CD4-positive, alpha-beta memory T cell (primary cell): ENCODE data around the gene FHL1. TPM values are rescaled to one million over a fixed set of nuclear protein-coding genes. Genes with fewer than 3 reads are reported as not detected.
A peak's percentile ranks its signal among the peaks of the same experiment; 100 is the strongest.
"Not testable (repeated sequence)": the region's sequence is repeated elsewhere in the genome, so short reads cannot be mapped to it uniquely, and the experiment has no call there.

Experiments used
- CTCF ChIA-PET: fragments of 350-600 bp; sonication (Branson Sonifier 250); formaldehyde crosslinking; loops from one replicate; lab custom pipeline; 2021; ENCODE audit warnings: inconsistent platforms; ENCODE audit not compliant: partially characterized antibody; lab: Charles Lee
- POLR2A ChIA-PET: fragments of 350-600 bp; sonication (Branson Sonifier 250); formaldehyde crosslinking; loops from one replicate; lab custom pipeline; 2021; ENCODE audit not compliant: partially characterized antibody; lab: Charles Lee
- DNase-seq, 5 donors: peaks; one replicate each; pipeline versions ENCODE4 v3.0.0 to v3.0.0-alpha.2; 2020 to 2022; ENCODE audit warnings: mixed read lengths in 1 of 5
- H3K27ac ChIP-seq: one replicate; pipeline ENCODE4 v1.7.0; 2013; ENCODE audit warnings: low read depth, low read length
- H3K27me3 ChIP-seq: 2 replicates; pipeline ENCODE4 v1.7.0; 2013; ENCODE audit warnings: mild to moderate bottlenecking, low read length, moderate library complexity; ENCODE audit not compliant: insufficient read depth
- H3K36me3 ChIP-seq: 2 replicates; pipeline ENCODE4 v1.7.0; 2013; ENCODE audit warnings: mild to moderate bottlenecking, low read length, moderate library complexity; ENCODE audit not compliant: insufficient read depth
- H3K4me1 ChIP-seq: 2 replicates; pipeline ENCODE4 v1.7.0; 2013; ENCODE audit warnings: mild to moderate bottlenecking, low read length, moderate library complexity; ENCODE audit not compliant: insufficient read depth
- H3K4me3 ChIP-seq, 2 donors: one replicate each; pipeline ENCODE4 v1.7.0; 2013; ENCODE audit warnings: low read length in 2 of 2, mild to moderate bottlenecking in 1 of 2
- H3K9me3 ChIP-seq, 2 donors: one replicate each; pipeline ENCODE4 v1.7.0; 2013; ENCODE audit warnings: low read length in 2 of 2, control low read depth in 1 of 2; ENCODE audit not compliant: control insufficient read depth in 1 of 2
- H3K27ac Mint-ChIP-seq, 7 donors: one replicate each; pipeline ENCODE4 v1.8.0; 2020 to 2021; ENCODE audit warnings: mixed read lengths in 7 of 7, mild to moderate bottlenecking in 6 of 7, inconsistent platforms in 3 of 7, moderate library complexity in 3 of 7
- H3K27me3 Mint-ChIP-seq, 2 donors: one replicate each; pipeline ENCODE4 v1.8.0; 2020 to 2021; ENCODE audit warnings: mixed read lengths in 2 of 2
- H3K36me3 Mint-ChIP-seq, 2 donors: one replicate each; pipeline ENCODE4 v1.8.0; 2020 to 2021; ENCODE audit warnings: mixed read lengths in 2 of 2, inconsistent platforms in 1 of 2, mild to moderate bottlenecking in 1 of 2
- H3K4me1 Mint-ChIP-seq, 4 donors: one replicate each; pipeline ENCODE4 v1.8.0; 2020 to 2021; ENCODE audit warnings: mixed read lengths in 4 of 4, mild to moderate bottlenecking in 1 of 4
- H3K4me3 Mint-ChIP-seq, 8 donors: one replicate each; pipeline ENCODE4 v1.8.0; 2020 to 2021; ENCODE audit warnings: mixed read lengths in 8 of 8, mild to moderate bottlenecking in 7 of 8, moderate library complexity in 6 of 8, inconsistent platforms in 3 of 8
- H3K9me3 Mint-ChIP-seq, 8 donors: one replicate each; pipeline ENCODE4 v1.8.0; 2020 to 2021; ENCODE audit warnings: mixed read lengths in 8 of 8, mild to moderate bottlenecking in 5 of 8, inconsistent platforms in 3 of 8, moderate library complexity in 1 of 8
- intact Hi-C: fragments of 100-400 bp; cut with micrococcal nuclease; formaldehyde crosslinking; loops from one replicate; pipeline ENCODE4 v1.15.1; 2023
- polyA plus RNA-seq, 2 donors: library from polyadenylated mRNA; unstranded; fragments of 300-500 nt; fragmentation: Illumina TruSeq; gene quantifications; one replicate each; pipeline ENCODE4 v1.2.3, GENCODE V29; 2021
- total RNA-seq, 2 experiments: library from RNA; stranded (reverse); gene quantifications; one replicate each; pipeline ENCODE4 v1.2.3, GENCODE V29; 2021

FHL1 gene
- total and polyA plus RNA-seq, 4 experiments from 2014 or later, result 32.3 to 58.3 (median 44.1) TPM

GRCh38 chrX:136237849-136238248 lies 90.5 kb downstream of the FHL1 start:
- H3K27me3 ChIP-seq, H3K4me1 ChIP-seq, H3K4me1 Mint-ChIP-seq, H3K4me3 ChIP-seq, H3K9me3 ChIP-seq, H3K27ac ChIP-seq, H3K27me3 Mint-ChIP-seq, H3K9me3 Mint-ChIP-seq, intact Hi-C loops, H3K4me3 Mint-ChIP-seq, DNase-seq, POLR2A ChIA-PET, CTCF ChIA-PET: not testable (repeated sequence)
- peaks cover 20 to 43% of the 10 kb centered on the region in 2 donors for H3K36me3 Mint-ChIP-seq
- H3K36me3 ChIP-seq, result peaks cover 11% of the 10 kb centered on the region
- peak overlapping the region in 1 of 7 donors; percentile 50 for H3K27ac Mint-ChIP-seq

- no peak for DNase-seq
- Histone ChIP-seq H3K27me3 (no peaks in the 10 kb centered on the region), H3K27ac (no peak overlapping the region), H3K36me3 (peaks cover 4% of the 10 kb centered on the region), H3K4me3 (no peak overlapping the region), H3K9me3 (no peaks in the 10 kb centered on the region), H3K4me1 (peaks cover 10% of the 10 kb centered on the region)
- Mint-ChIP-seq H3K4me3 (no peak overlapping the region), H3K9me3 (no peaks in the 10 kb centered on the region), H3K27me3 (no peaks in the 10 kb centered on the region), H3K36me3 (peaks cover 14 to 24% of the 10 kb centered on the region in 2 donors), H3K27ac (peak overlapping the region in 1 of 7 donors; percentile 5), H3K4me1 (peaks cover 0 to 12% (median 4%) of the 10 kb centered on the region in 4 donors)
- ChIA-PET POLR2A (no interaction called here), CTCF (no interaction called here)
- intact Hi-C loops, result no loop called here
Measured at GRCh38 chrX:136246201-136246600, 98.9 kb downstream of the FHL1 start.

- Histone ChIP-seq H3K4me1 (peaks cover 14% of the 10 kb centered on the region), H3K9me3 (no peaks in the 10 kb centered on the region), H3K27ac (peak overlapping the region; percentile 46), H3K36me3 (no peaks in the 10 kb centered on the region), H3K4me3 (peak overlapping the region; percentile 23 to 60), H3K27me3 (no peaks in the 10 kb centered on the region)
- DNase-seq, result peak in 4 of 5 donors; percentile 6 to 50 (median 14)
- Mint-ChIP-seq H3K4me1 (peaks cover 2 to 12% (median 5%) of the 10 kb centered on the region in 4 donors), H3K9me3 (no peaks in the 10 kb centered on the region), H3K27ac (peak overlapping the region; percentile 66 to 78 (median 75)), H3K36me3 (peaks cover 0 to 2% of the 10 kb centered on the region in 2 donors), H3K4me3 (peak overlapping the region; percentile 78 to 88 (median 84)), H3K27me3 (no peaks in the 10 kb centered on the region)
- ChIA-PET CTCF (no interaction called here), POLR2A (no interaction called here)
- intact Hi-C loops, result loop anchor here (5.0 to 10.0 kb wide), 3 partner anchors 247 to 324 kb away; partner anchors contain the start of genes HTATSF1 and MMGT1
Measured at GRCh38 chrX:136250191-136251040, 103.1 kb downstream of the FHL1 start.

- no peaks in the 10 kb centered on the region for H3K9me3 Mint-ChIP-seq
- H3K27me3 ChIP-seq, result no peaks in the 10 kb centered on the region
- CTCF ChIA-PET, result no interaction called here
- H3K4me1 Mint-ChIP-seq, result peaks cover 2 to 12% (median 5%) of the 10 kb centered on the region in 4 donors
- intact Hi-C loops, result loop anchor here (5.0 to 10.0 kb wide), 3 partner anchors 246 to 323 kb away; partner anchors contain the start of genes HTATSF1 and MMGT1
- H3K9me3 ChIP-seq, result no peaks in the 10 kb centered on the region
- H3K27ac ChIP-seq, result peak within 1 kb of the TSS; percentile 46
- peaks cover 14% of the 10 kb centered on the region for H3K4me1 ChIP-seq
- POLR2A ChIA-PET, result no interaction called here
- DNase-seq, result peak; percentile 67 to 75 (median 73)
- H3K36me3 Mint-ChIP-seq, result peaks cover 0 to 2% of the 10 kb centered on the region in 2 donors
- H3K36me3 ChIP-seq, result no peaks in the 10 kb centered on the region
- H3K4me3 Mint-ChIP-seq, result peak within 1 kb of the TSS; percentile 86 to 94 (median 88)
- H3K27me3 Mint-ChIP-seq, result no peaks in the 10 kb centered on the region
- H3K27ac Mint-ChIP-seq, result peak within 1 kb of the TSS; percentile 78 to 97 (median 88)
- peak within 1 kb of the TSS; percentile 23 to 60 for H3K4me3 ChIP-seq
Measured at GRCh38 chrX:136251041-136251991, 104.0 kb downstream of the FHL1 start, which contains the start of gene MAP7D3. Gene MAP7D3, minus strand, starts transcription at chrX:136251400. Its CDS starts 42 bp downstream, at chrX:136251358.

- Mint-ChIP-seq H3K9me3 (no peaks in the 10 kb centered on the region), H3K4me3 (no peak overlapping the region), H3K36me3 (peaks cover 0 to 2% of the 10 kb centered on the region in 2 donors), H3K4me1 (peaks cover 8 to 22% (median 10%) of the 10 kb centered on the region in 4 donors), H3K27ac (no peak overlapping the region), H3K27me3 (no peaks in the 10 kb centered on the region)
- Histone ChIP-seq H3K36me3 (no peaks in the 10 kb centered on the region), H3K27ac (no peak overlapping the region), H3K4me1 (peaks cover 16% of the 10 kb centered on the region), H3K9me3 (no peaks in the 10 kb centered on the region), H3K4me3 (no peak overlapping the region), H3K27me3 (no peaks in the 10 kb centered on the region)
- DNase-seq, result no peak
- CTCF ChIA-PET, result interaction anchor here (2.5 kb wide), 1 partner anchor 13 kb away, joined by 8 read pairs; no protein-coding TSS in a partner anchor
- POLR2A ChIA-PET, result no interaction called here
- intact Hi-C loops, result loop anchor here (10.0 kb wide), 1 partner anchor 319 kb away; no protein-coding TSS in a partner anchor
Measured at GRCh38 chrX:136255541-136255940, 108.2 kb downstream of the FHL1 start.

GRCh38 chrX:136256026-136256425 lies 108.7 kb downstream of the FHL1 start:
- no peak overlapping the region for H3K27ac ChIP-seq
- peaks cover 16% of the 10 kb centered on the region for H3K4me1 ChIP-seq
- DNase-seq, result no peak
- POLR2A ChIA-PET, result no interaction called here
- intact Hi-C loops, result loop anchor here (10.0 kb wide), 1 partner anchor 319 kb away; no protein-coding TSS in a partner anchor
- CTCF ChIA-PET, result interaction anchor here (2.5 kb wide), 1 partner anchor 12 kb away, joined by 8 read pairs; no protein-coding TSS in a partner anchor
- H3K4me3 ChIP-seq, result no peak overlapping the region
- no peaks in the 10 kb centered on the region for H3K9me3 ChIP-seq
- Mint-ChIP-seq H3K27ac (peak overlapping the region in 1 of 7 donors; percentile 19), H3K27me3 (no peaks in the 10 kb centered on the region), H3K4me1 (peaks cover 8 to 22% (median 10%) of the 10 kb centered on the region in 4 donors), H3K9me3 (no peaks in the 10 kb centered on the region), H3K4me3 (no peak overlapping the region), H3K36me3 (peaks cover 0 to 2% of the 10 kb centered on the region in 2 donors)
- no peaks in the 10 kb centered on the region for H3K27me3 ChIP-seq
- H3K36me3 ChIP-seq, result no peaks in the 10 kb centered on the region
